Measurements from ENCODE around the gene SERPINB10.

DNA sequence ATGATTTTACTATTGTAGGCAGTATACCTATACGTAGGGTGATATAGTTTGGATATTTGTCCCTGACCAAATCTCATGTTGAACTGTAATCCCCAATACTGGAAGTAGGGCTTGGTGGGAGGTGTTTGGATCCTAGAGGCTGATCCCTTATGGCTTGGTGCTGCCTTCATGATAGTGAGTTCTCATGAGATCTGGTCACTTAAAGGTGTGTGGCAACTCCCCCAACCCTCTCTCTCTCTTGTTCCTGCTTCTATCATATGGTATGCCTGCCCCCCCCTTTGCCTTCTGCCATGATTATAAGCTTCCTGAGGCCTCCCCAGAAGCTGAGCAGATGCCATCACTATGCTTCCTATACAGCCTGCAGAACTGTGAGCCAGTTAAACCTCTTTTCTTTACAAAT lies 1.7 kb upstream of the SERPINB10 start:
- TF ChIP-seq CTCF (IDR thresholded peaks at IDR 0.05): no peak
- no peak for TF ChIP-seq ZFX (IDR thresholded peaks at IDR 0.05; ENCODE audit: borderline replicate concordance)

All from 22Rv1 (cell line).